Measurements from ENCODE around the gene DLGAP1.

The DLGAP1 gene

GRCh38 chr18:3661989-3662388, 793.1 kb downstream of the DLGAP1 start:
- Histone ChIP-seq H3K36me3 (ENCODE audit: control insufficient read depth in 2 of 2, insufficient read depth in 2 of 2, low read length in 2 of 2) (no peaks in the 10 kb centered on the region), H3K4me3 (ENCODE audit: low read length in 2 of 2) (no peak overlapping the region), H3K9ac (ENCODE audit: low read length in 2 of 2) (no peak overlapping the region), H3K27ac (ENCODE audit: low read length) (no peak overlapping the region), H3K4me1 (ENCODE audit: control insufficient read depth, insufficient read depth, low read length) (peaks cover 4% of the 10 kb centered on the region), H3K27me3 (ENCODE audit: control insufficient read depth in 1 of 2, insufficient read depth in 2 of 2, low read length in 2 of 2) (no peaks in the 10 kb centered on the region), H3K9me3 (ENCODE audit: control insufficient read depth in 2 of 2, low read length in 2 of 2) (no peaks in the 10 kb centered on the region)

GRCh38 chr18:3660739-3661515, 794.2 kb downstream of the DLGAP1 start:
- Histone ChIP-seq H3K9me3 (ENCODE audit: control insufficient read depth in 2 of 2, low read length in 2 of 2) (no peaks in the 10 kb centered on the region), H3K4me3 (ENCODE audit: low read length in 2 of 2) (no peak overlapping the region), H3K36me3 (ENCODE audit: control insufficient read depth in 2 of 2, insufficient read depth in 2 of 2, low read length in 2 of 2) (no peaks in the 10 kb centered on the region), H3K27ac (ENCODE audit: low read length) (no peak overlapping the region), H3K9ac (ENCODE audit: low read length in 2 of 2) (no peak overlapping the region), H3K4me1 (ENCODE audit: control insufficient read depth, insufficient read depth, low read length) (peaks cover 4% of the 10 kb centered on the region), H3K27me3 (ENCODE audit: control insufficient read depth in 1 of 2, insufficient read depth in 2 of 2, low read length in 2 of 2) (no peaks in the 10 kb centered on the region)

- Histone ChIP-seq H3K4me1 (ENCODE audit: control insufficient read depth, insufficient read depth, low read length) (no peaks in the 10 kb centered on the region), H3K4me3 (ENCODE audit: low read length in 2 of 2) (no peak overlapping the region), H3K36me3 (ENCODE audit: control insufficient read depth in 2 of 2, insufficient read depth in 2 of 2, low read length in 2 of 2) (no peaks in the 10 kb centered on the region), H3K27me3 (ENCODE audit: control insufficient read depth in 1 of 2, insufficient read depth in 2 of 2, low read length in 2 of 2) (no peaks in the 10 kb centered on the region), H3K27ac (ENCODE audit: low read length) (no peak overlapping the region), H3K9ac (ENCODE audit: low read length in 2 of 2) (no peak overlapping the region), H3K9me3 (ENCODE audit: control insufficient read depth in 2 of 2, low read length in 2 of 2) (no peaks in the 10 kb centered on the region)
These were observed 796.6 kb downstream of the DLGAP1 start for GRCh38 chr18:3658529-3658928.

GRCh38 chr18:3655254-3656050, 799.7 kb downstream of the DLGAP1 start:
- Histone ChIP-seq H3K9ac (ENCODE audit: low read length in 2 of 2) (no peak overlapping the region), H3K27ac (ENCODE audit: low read length) (no peak overlapping the region), H3K27me3 (ENCODE audit: control insufficient read depth in 1 of 2, insufficient read depth in 2 of 2, low read length in 2 of 2) (no peaks in the 10 kb centered on the region), H3K9me3 (ENCODE audit: control insufficient read depth in 2 of 2, low read length in 2 of 2) (no peaks in the 10 kb centered on the region), H3K4me1 (ENCODE audit: control insufficient read depth, insufficient read depth, low read length) (no peaks in the 10 kb centered on the region), H3K36me3 (ENCODE audit: control insufficient read depth in 2 of 2, insufficient read depth in 2 of 2, low read length in 2 of 2) (no peaks in the 10 kb centered on the region), H3K4me3 (ENCODE audit: low read length in 2 of 2) (no peak overlapping the region)

GRCh38 chr18:3654442-3655253, 800.5 kb downstream of the DLGAP1 start:
- no peaks in the 10 kb centered on the region for H3K27me3 ChIP-seq (ENCODE audit: control insufficient read depth in 1 of 2, insufficient read depth in 2 of 2, low read length in 2 of 2)
- H3K27ac ChIP-seq (ENCODE audit: low read length) = no peak overlapping the region
- H3K4me1 ChIP-seq (ENCODE audit: control insufficient read depth, insufficient read depth, low read length) = no peaks in the 10 kb centered on the region
- no peaks in the 10 kb centered on the region for H3K36me3 ChIP-seq (ENCODE audit: control insufficient read depth in 2 of 2, insufficient read depth in 2 of 2, low read length in 2 of 2)
- no peaks in the 10 kb centered on the region for H3K9me3 ChIP-seq (ENCODE audit: control insufficient read depth in 2 of 2, low read length in 2 of 2)
- no peak overlapping the region for H3K4me3 ChIP-seq (ENCODE audit: low read length in 2 of 2)
- no peak overlapping the region for H3K9ac ChIP-seq (ENCODE audit: low read length in 2 of 2)

GRCh38 chr18:3653851-3654441, 801.2 kb downstream of the DLGAP1 start:
- H3K36me3 ChIP-seq (ENCODE audit: control insufficient read depth in 2 of 2, insufficient read depth in 2 of 2, low read length in 2 of 2) = no peaks in the 10 kb centered on the region
- no peak overlapping the region for H3K9ac ChIP-seq (ENCODE audit: low read length in 2 of 2)
- H3K4me1 ChIP-seq (ENCODE audit: control insufficient read depth, insufficient read depth, low read length) = no peaks in the 10 kb centered on the region
- H3K27ac ChIP-seq (ENCODE audit: low read length) = no peak overlapping the region
- no peaks in the 10 kb centered on the region for H3K9me3 ChIP-seq (ENCODE audit: control insufficient read depth in 2 of 2, low read length in 2 of 2)
- H3K27me3 ChIP-seq (ENCODE audit: control insufficient read depth in 1 of 2, insufficient read depth in 2 of 2, low read length in 2 of 2) = no peaks in the 10 kb centered on the region
- H3K4me3 ChIP-seq (ENCODE audit: low read length in 2 of 2) = no peak overlapping the region

GRCh38 chr18:3653263-3653850, 801.8 kb downstream of the DLGAP1 start:
- H3K9me3 ChIP-seq (ENCODE audit: control insufficient read depth in 2 of 2, low read length in 2 of 2) = no peaks in the 10 kb centered on the region
- no peaks in the 10 kb centered on the region for H3K27me3 ChIP-seq (ENCODE audit: control insufficient read depth in 1 of 2, insufficient read depth in 2 of 2, low read length in 2 of 2)
- H3K4me1 ChIP-seq (ENCODE audit: control insufficient read depth, insufficient read depth, low read length) = no peaks in the 10 kb centered on the region
- no peak overlapping the region for H3K27ac ChIP-seq (ENCODE audit: low read length)
- H3K9ac ChIP-seq (ENCODE audit: low read length in 2 of 2) = no peak overlapping the region
- H3K4me3 ChIP-seq (ENCODE audit: low read length in 2 of 2) = no peak overlapping the region
- H3K36me3 ChIP-seq (ENCODE audit: control insufficient read depth in 2 of 2, insufficient read depth in 2 of 2, low read length in 2 of 2) = no peaks in the 10 kb centered on the region

- H3K9ac ChIP-seq (ENCODE audit: low read length in 2 of 2) = no peak overlapping the region
- no peak overlapping the region for H3K27ac ChIP-seq (ENCODE audit: low read length)
- H3K27me3 ChIP-seq (ENCODE audit: control insufficient read depth in 1 of 2, insufficient read depth in 2 of 2, low read length in 2 of 2) = no peaks in the 10 kb centered on the region
- H3K9me3 ChIP-seq (ENCODE audit: control insufficient read depth in 2 of 2, low read length in 2 of 2) = no peaks in the 10 kb centered on the region
- no peak overlapping the region for H3K4me3 ChIP-seq (ENCODE audit: low read length in 2 of 2)
- no peaks in the 10 kb centered on the region for H3K4me1 ChIP-seq (ENCODE audit: control insufficient read depth, insufficient read depth, low read length)
- H3K36me3 ChIP-seq (ENCODE audit: control insufficient read depth in 2 of 2, insufficient read depth in 2 of 2, low read length in 2 of 2) = no peaks in the 10 kb centered on the region
These were observed 802.5 kb downstream of the DLGAP1 start for GRCh38 chr18:3652380-3653262.

- Histone ChIP-seq H3K27ac (ENCODE audit: low read length) (no peak overlapping the region), H3K4me1 (ENCODE audit: control insufficient read depth, insufficient read depth, low read length) (no peaks in the 10 kb centered on the region), H3K9ac (ENCODE audit: low read length in 2 of 2) (no peak overlapping the region), H3K27me3 (ENCODE audit: control insufficient read depth in 1 of 2, insufficient read depth in 2 of 2, low read length in 2 of 2) (no peaks in the 10 kb centered on the region), H3K9me3 (ENCODE audit: control insufficient read depth in 2 of 2, low read length in 2 of 2) (no peaks in the 10 kb centered on the region), H3K4me3 (ENCODE audit: low read length in 2 of 2) (no peak overlapping the region), H3K36me3 (ENCODE audit: control insufficient read depth in 2 of 2, insufficient read depth in 2 of 2, low read length in 2 of 2) (no peaks in the 10 kb centered on the region)
These were observed 803.8 kb downstream of the DLGAP1 start for GRCh38 chr18:3651266-3651665.

All from stomach smooth muscle (tissue), 2 donors.